ENCODE results near the gene DDX27. TPM values are rescaled to one million over a fixed set of nuclear protein-coding genes. Genes with fewer than 3 reads are reported as not detected.
A peak's percentile ranks its signal among the peaks of the same experiment; 100 is the strongest.

Gene DDX27
- total and polyA plus RNA-seq, 2 of the 8 experiments (the other 6 are each of a cell fraction or from before 2014, with no cell fraction given), result 42.7 to 51.0 TPM

- TF ChIP-seq ATF2 (IDR thresholded peaks at IDR 0.05; ENCODE audit: low read length) (no peak), CBX5 (IDR thresholded peaks at IDR 0.05; ENCODE audit: low read depth, low read length) (no peak), CHD7 (IDR thresholded peaks at IDR 0.05; ENCODE audit: insufficient replicate concordance, low read length) (no peak), KDM4A (IDR thresholded peaks at IDR 0.05; ENCODE audit: low read depth, low read length, severe bottlenecking) (no peak), BCL11A (IDR thresholded peaks at IDR 0.05; ENCODE audit: low read depth in 2 of 2, low read length in 2 of 2) (no peak), BRCA1 (IDR thresholded peaks at IDR 0.05; ENCODE audit: low read depth, low read length) (no peak), TAF7 (optimal IDR thresholded peaks at IDR 0.05; ENCODE audit: borderline replicate concordance, low read depth, low read length) (peak; percentile 47), SP2 (IDR thresholded peaks at IDR 0.05; ENCODE audit: low read length) (no peak)
Measured at GRCh38 chr20:49283703-49284625, 64.7 kb downstream of the DDX27 start (continued).

All from H1 (cell line).